HepG2 (cell line): ENCODE data around the gene MCM3. TPM values are rescaled to one million over a fixed set of nuclear protein-coding genes. Genes with fewer than 3 reads are reported as not detected.

Experiments
- KDM3A ChIP-seq: IDR thresholded peaks from 2 replicates; pipeline ENCODE4 v1.6.1; 2018; ENCODE audit warnings: low read depth, missing compliant biosample characterization
- POLR2AphosphoS2 ChIP-seq: IDR thresholded peaks from 2 replicates; pipeline ENCODE4 v1.6.1; 2011; ENCODE audit warnings: low read depth, low read length, improper control_type of control experiment
- RBAK ChIP-seq: sonication (generic); formaldehyde crosslinking; IDR thresholded peaks from 2 replicates; pipeline ENCODE4 v1.5.1; 2020; ENCODE audit warnings: mild to moderate bottlenecking, missing genetic modification reagents
- RXRB ChIP-seq: IDR thresholded peaks from 2 replicates; pipeline ENCODE4 v1.6.1; 2016; ENCODE audit warnings: borderline replicate concordance, missing genetic modification reagents, missing compliant biosample characterization
- SAP130 ChIP-seq: IDR thresholded peaks from 2 replicates; pipeline ENCODE4 v1.6.1; 2016; ENCODE audit warnings: low read depth
- SRY ChIP-seq: sonication (generic); formaldehyde crosslinking; IDR thresholded peaks from 2 replicates; pipeline ENCODE4 v1.8.0; 2022; ENCODE audit warnings: mild to moderate bottlenecking, missing genetic modification reagents
- TEAD3 ChIP-seq: optimal IDR thresholded peaks from 2 replicates; pipeline ENCODE3; 2016; ENCODE audit warnings: borderline replicate concordance
- TRIM22 ChIP-seq: fragments of 450-650 bp; IDR thresholded peaks from 2 replicates; pipeline ENCODE4 v1.6.1; 2017
- ZNF138 ChIP-seq: sonication (generic); formaldehyde crosslinking; IDR thresholded peaks from 2 replicates; pipeline ENCODE4 v1.5.0; 2020; ENCODE audit warnings: mild to moderate bottlenecking, low read depth, missing genetic modification reagents
- ZNF253 ChIP-seq: sonication (generic); formaldehyde crosslinking; IDR thresholded peaks from 2 replicates; pipeline ENCODE4 v1.8.0; 2022; ENCODE audit warnings: mild to moderate bottlenecking, missing genetic modification reagents, borderline replicate concordance
- ZNF292 ChIP-seq: sonication (generic); formaldehyde crosslinking; IDR thresholded peaks from 2 replicates; pipeline ENCODE4 v1.8.1; 2022; ENCODE audit warnings: mild to moderate bottlenecking, low read depth, missing genetic modification reagents, borderline replicate concordance
- ZNF441 ChIP-seq: sonication (generic); formaldehyde crosslinking; IDR thresholded peaks from 2 replicates; pipeline ENCODE4 v1.7.0; 2021; ENCODE audit warnings: missing genetic modification reagents, borderline replicate concordance
- ZNF563 ChIP-seq: sonication (generic); formaldehyde crosslinking; IDR thresholded peaks from 2 replicates; pipeline ENCODE4 v1.8.0; 2022; ENCODE audit warnings: mild to moderate bottlenecking, moderate library complexity, missing genetic modification reagents
- ZNF605 ChIP-seq: sonication (generic); formaldehyde crosslinking; IDR thresholded peaks from 2 replicates; pipeline ENCODE4 v1.8.0; 2022; ENCODE audit warnings: mild to moderate bottlenecking, missing genetic modification reagents
- polyA plus RNA-seq, 8 experiments: library from polyadenylated mRNA; depleted of rRNA in 3 of 8; stranded (reverse) in 7 of 8; unstranded in 1 of 8; fragments of >200 nt; fragmentation: Illumina TruSeq in 4 of 8; extraction: Trizol in 4 of 8; gene quantifications; 2 replicates each; pipeline versions ENCODE4 v1.2.1 to v1.2.3, GENCODE V29; 2011 to 2016; ENCODE audit warnings: low read depth in 4 of 8, missing spikeins in 1 of 8, mixed read lengths in 1 of 8; ENCODE audit not compliant: insufficient read depth in 1 of 8
- total RNA-seq, 5 experiments: library from RNA; depleted of rRNA; stranded (reverse); fragments of >200 nt; fragmentation: Illumina TruSeq; extraction: Trizol; gene quantifications; 2 replicates each; pipeline ENCODE4 v1.2.3, GENCODE V29; 2016; ENCODE audit warnings: low read depth in 1 of 5
- TF ChIP-seq, protein P1 (sequence below): fragments of 450-650 bp; IDR thresholded peaks from 2 replicates; pipeline ENCODE4 v1.6.1; 2017; ENCODE audit warnings: mild to moderate bottlenecking
- TF ChIP-seq, protein P2 (sequence below): IDR thresholded peaks from 2 replicates; pipeline ENCODE4 v1.6.1; 2016; ENCODE audit warnings: mild to moderate bottlenecking, missing biosample characterization, missing genetic modification reagents
- TF ChIP-seq, protein P3 (sequence below): sonication (generic); formaldehyde crosslinking; IDR thresholded peaks from 2 replicates; pipeline ENCODE4 v1.4.0; 2020; ENCODE audit warnings: missing genetic modification reagents, borderline replicate concordance
- TF ChIP-seq, protein P4 (sequence below), 2 experiments: sonication (generic) in 1 of 2; formaldehyde crosslinking in 1 of 2; IDR thresholded peaks; 2 replicates each; pipeline versions ENCODE4 v1.4.0 to v1.6.1; 2016 to 2020; ENCODE audit warnings: borderline replicate concordance in 1 of 2, low read depth in 1 of 2, mild to moderate bottlenecking in 1 of 2, missing genetic modification reagents in 1 of 2

MCM3 gene
- total and polyA plus RNA-seq, 2 of the 13 experiments (the other 11 are each of a cell fraction or from before 2014, with no cell fraction given) = 164 to 288 TPM

GRCh38 chr6:52303178-52303577 is 18.6 kb upstream of the MCM3 start (continued):
- TF ChIP-seq, protein P1, sequence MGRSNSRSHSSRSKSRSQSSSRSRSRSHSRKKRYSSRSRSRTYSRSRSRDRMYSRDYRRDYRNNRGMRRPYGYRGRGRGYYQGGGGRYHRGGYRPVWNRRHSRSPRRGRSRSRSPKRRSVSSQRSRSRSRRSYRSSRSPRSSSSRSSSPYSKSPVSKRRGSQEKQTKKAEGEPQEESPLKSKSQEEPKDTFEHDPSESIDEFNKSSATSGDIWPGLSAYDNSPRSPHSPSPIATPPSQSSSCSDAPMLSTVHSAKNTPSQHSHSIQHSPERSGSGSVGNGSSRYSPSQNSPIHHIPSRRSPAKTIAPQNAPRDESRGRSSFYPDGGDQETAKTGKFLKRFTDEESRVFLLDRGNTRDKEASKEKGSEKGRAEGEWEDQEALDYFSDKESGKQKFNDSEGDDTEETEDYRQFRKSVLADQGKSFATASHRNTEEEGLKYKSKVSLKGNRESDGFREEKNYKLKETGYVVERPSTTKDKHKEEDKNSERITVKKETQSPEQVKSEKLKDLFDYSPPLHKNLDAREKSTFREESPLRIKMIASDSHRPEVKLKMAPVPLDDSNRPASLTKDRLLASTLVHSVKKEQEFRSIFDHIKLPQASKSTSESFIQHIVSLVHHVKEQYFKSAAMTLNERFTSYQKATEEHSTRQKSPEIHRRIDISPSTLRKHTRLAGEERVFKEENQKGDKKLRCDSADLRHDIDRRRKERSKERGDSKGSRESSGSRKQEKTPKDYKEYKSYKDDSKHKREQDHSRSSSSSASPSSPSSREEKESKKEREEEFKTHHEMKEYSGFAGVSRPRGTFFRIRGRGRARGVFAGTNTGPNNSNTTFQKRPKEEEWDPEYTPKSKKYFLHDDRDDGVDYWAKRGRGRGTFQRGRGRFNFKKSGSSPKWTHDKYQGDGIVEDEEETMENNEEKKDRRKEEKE = no peak
- TF ChIP-seq KDM3A = no peak
- no peak for TF ChIP-seq ZNF138 (CRISPR knock-in tag)
- TF ChIP-seq, protein P2, sequence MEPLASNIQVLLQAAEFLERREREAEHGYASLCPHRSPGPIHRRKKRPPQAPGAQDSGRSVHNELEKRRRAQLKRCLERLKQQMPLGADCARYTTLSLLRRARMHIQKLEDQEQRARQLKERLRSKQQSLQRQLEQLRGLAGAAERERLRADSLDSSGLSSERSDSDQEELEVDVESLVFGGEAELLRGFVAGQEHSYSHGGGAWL = no peak
- TF ChIP-seq, protein P3, sequence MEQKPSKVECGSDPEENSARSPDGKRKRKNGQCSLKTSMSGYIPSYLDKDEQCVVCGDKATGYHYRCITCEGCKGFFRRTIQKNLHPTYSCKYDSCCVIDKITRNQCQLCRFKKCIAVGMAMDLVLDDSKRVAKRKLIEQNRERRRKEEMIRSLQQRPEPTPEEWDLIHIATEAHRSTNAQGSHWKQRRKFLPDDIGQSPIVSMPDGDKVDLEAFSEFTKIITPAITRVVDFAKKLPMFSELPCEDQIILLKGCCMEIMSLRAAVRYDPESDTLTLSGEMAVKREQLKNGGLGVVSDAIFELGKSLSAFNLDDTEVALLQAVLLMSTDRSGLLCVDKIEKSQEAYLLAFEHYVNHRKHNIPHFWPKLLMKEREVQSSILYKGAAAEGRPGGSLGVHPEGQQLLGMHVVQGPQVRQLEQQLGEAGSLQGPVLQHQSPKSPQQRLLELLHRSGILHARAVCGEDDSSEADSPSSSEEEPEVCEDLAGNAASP (CRISPR knock-in tag) = peak; percentile 22; the same call in 1 of the 2 replicates
- TF ChIP-seq TRIM22 = no peak
- no peak for TF ChIP-seq SRY (CRISPR knock-in tag)
- no peak for TF ChIP-seq RBAK (CRISPR knock-in tag)
- no peak for TF ChIP-seq ZNF441 (CRISPR knock-in tag)
- TF ChIP-seq SAP130 (CRISPR knock-in tag) = peak; percentile 26; the same call in 1 of the 2 replicates
- peak; percentile 71; the same call in 1 of the 2 replicates for TF ChIP-seq ZNF292
- no peak for TF ChIP-seq ZNF563
- TF ChIP-seq POLR2AphosphoS2 = no peak
- peak; percentile 78 for TF ChIP-seq ZNF605 (CRISPR knock-in tag)
- peak; percentile 35; the same call in 1 of the 2 replicates for TF ChIP-seq RXRB
- peak; percentile 12 for TF ChIP-seq TEAD3 (CRISPR knock-in tag)
- TF ChIP-seq ZNF253 (CRISPR knock-in tag) = no peak
- TF ChIP-seq, protein P4, sequence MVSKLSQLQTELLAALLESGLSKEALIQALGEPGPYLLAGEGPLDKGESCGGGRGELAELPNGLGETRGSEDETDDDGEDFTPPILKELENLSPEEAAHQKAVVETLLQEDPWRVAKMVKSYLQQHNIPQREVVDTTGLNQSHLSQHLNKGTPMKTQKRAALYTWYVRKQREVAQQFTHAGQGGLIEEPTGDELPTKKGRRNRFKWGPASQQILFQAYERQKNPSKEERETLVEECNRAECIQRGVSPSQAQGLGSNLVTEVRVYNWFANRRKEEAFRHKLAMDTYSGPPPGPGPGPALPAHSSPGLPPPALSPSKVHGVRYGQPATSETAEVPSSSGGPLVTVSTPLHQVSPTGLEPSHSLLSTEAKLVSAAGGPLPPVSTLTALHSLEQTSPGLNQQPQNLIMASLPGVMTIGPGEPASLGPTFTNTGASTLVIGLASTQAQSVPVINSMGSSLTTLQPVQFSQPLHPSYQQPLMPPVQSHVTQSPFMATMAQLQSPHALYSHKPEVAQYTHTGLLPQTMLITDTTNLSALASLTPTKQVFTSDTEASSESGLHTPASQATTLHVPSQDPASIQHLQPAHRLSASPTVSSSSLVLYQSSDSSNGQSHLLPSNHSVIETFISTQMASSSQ (IDR thresholded peaks at IDR 0.05; ENCODE audit: low read depth) = no peak
- TF ChIP-seq, protein P4 (CRISPR knock-in tag; IDR thresholded peaks at IDR 0.05; ENCODE audit: borderline replicate concordance) = no peak
